ENCODE results near the gene RNLS. TPM values are rescaled to one million over a fixed set of nuclear protein-coding genes. Genes with fewer than 3 reads are reported as not detected.

Gene RNLS
- total RNA-seq, 3 donors from 2014 or later: 9.8 to 12.1 (median 11.8) TPM

GRCh38 chr10:88553116-88553752, 29.9 kb downstream of the RNLS start:
- Histone ChIP-seq H3K36me3 (ENCODE audit: low read depth) (no peaks in the 10 kb centered on the region), H3K9me3 (no peaks in the 10 kb centered on the region), H3K4me1 (ENCODE audit: low read depth) (no peaks in the 10 kb centered on the region), H3K4me3 (no peak overlapping the region)
- intact Hi-C loops (cut with DNase I, micrococcal nuclease): loop anchor here (10.0 kb wide), 2 partner anchors 148 to 708 kb away; no protein-coding TSS in a partner anchor
- peak; percentile 51 for TF ChIP-seq CTCF (IDR thresholded peaks at IDR 0.05)
- DNase-seq (peak in 2 of 3 donors; percentile 27 to 73), ATAC-seq (peak; percentile 92)

GRCh38 chr10:88551246-88551645, 31.9 kb downstream of the RNLS start:
- ATAC-seq (no peak), DNase-seq (no peak)
- no peaks in the 10 kb centered on the region for H3K4me1 ChIP-seq (ENCODE audit: low read depth)
- H3K4me3 ChIP-seq: no peak overlapping the region
- intact Hi-C loops (cut with DNase I, micrococcal nuclease): loop anchor here (10.0 kb wide), 2 partner anchors 146 to 706 kb away; no protein-coding TSS in a partner anchor
- no peaks in the 10 kb centered on the region for H3K36me3 ChIP-seq (ENCODE audit: low read depth)
- no peak for TF ChIP-seq CTCF (IDR thresholded peaks at IDR 0.05)
- no peaks in the 10 kb centered on the region for H3K9me3 ChIP-seq

- H3K4me1 ChIP-seq (ENCODE audit: low read depth): no peaks in the 10 kb centered on the region
- DNase-seq: no peak
- H3K36me3 ChIP-seq (ENCODE audit: low read depth): no peaks in the 10 kb centered on the region
- no peak overlapping the region for H3K4me3 ChIP-seq
- TF ChIP-seq CTCF (IDR thresholded peaks at IDR 0.05): no peak
- H3K9me3 ChIP-seq: no peaks in the 10 kb centered on the region
- no peak for ATAC-seq
- intact Hi-C loops (cut with DNase I, micrococcal nuclease): no loop called here
Measured at GRCh38 chr10:88546497-88546896, 36.6 kb downstream of the RNLS start.

- intact Hi-C loops (cut with DNase I, micrococcal nuclease): no loop called here
- TF ChIP-seq CTCF (IDR thresholded peaks at IDR 0.05): no peak
- Histone ChIP-seq H3K36me3 (ENCODE audit: low read depth) (no peaks in the 10 kb centered on the region), H3K4me3 (no peak overlapping the region), H3K4me1 (ENCODE audit: low read depth) (no peaks in the 10 kb centered on the region), H3K9me3 (no peaks in the 10 kb centered on the region)
- DNase-seq (no peak), ATAC-seq (no peak)
Measured at GRCh38 chr10:88545359-88545758, 37.8 kb downstream of the RNLS start.

- ATAC-seq (no peak), DNase-seq (no peak)
- Histone ChIP-seq H3K4me3 (no peak overlapping the region), H3K9me3 (no peaks in the 10 kb centered on the region), H3K4me1 (ENCODE audit: low read depth) (no peaks in the 10 kb centered on the region), H3K36me3 (ENCODE audit: low read depth) (no peaks in the 10 kb centered on the region)
- intact Hi-C loops (cut with DNase I, micrococcal nuclease): no loop called here
- TF ChIP-seq CTCF (IDR thresholded peaks at IDR 0.05): no peak
Measured at GRCh38 chr10:88544140-88544870, 38.8 kb downstream of the RNLS start.

Data from mucosa of descending colon (tissue), 3 donors.